ENCODE measurements around the gene CREBRF. TPM values are rescaled to one million over a fixed set of nuclear protein-coding genes. Genes with fewer than 3 reads are reported as not detected.
A peak's percentile ranks its signal among the peaks of the same experiment; 100 is the strongest.

The CREBRF gene
- 17.4 and 17.8 TPM in 2 replicates for total RNA-seq
- long read RNA-seq, partial matches to known transcripts: 8 of 13 reads
- long read RNA-seq, other reads (novel, unspliced or antisense): 4 of 13 reads

- H3K27ac Mint-ChIP-seq: peak within 1 kb of the TSS; percentile 98
- H3K4me3 Mint-ChIP-seq (ENCODE audit: low read depth): peak within 1 kb of the TSS; percentile 91
- H3K4me1 Mint-ChIP-seq (ENCODE audit: low read depth): peaks cover 18% of the 10 kb centered on the region
- no peak for TF ChIP-seq CTCF (IDR thresholded peaks at IDR 0.05; ENCODE audit: unreplicated experiment)
- no peaks in the 10 kb centered on the region for H3K9me3 Mint-ChIP-seq (ENCODE audit: low read depth)
- DNase-seq (ENCODE audit: low spot score, unreplicated experiment): peak; percentile 93
- H3K27me3 Mint-ChIP-seq: no peaks in the 10 kb centered on the region
- H3K36me3 Mint-ChIP-seq (ENCODE audit: insufficient read depth): peaks cover 4% of the 10 kb centered on the region
Measured at GRCh38 chr5:173055983-173056782, at the start of gene CREBRF. TSS of gene CREBRF (plus strand) at chr5:173056352. CDS start at chr5:173080776, 24,424 bp downstream.

GRCh38 chr5:173010021-173010420 is 46.1 kb upstream of the CREBRF start:
- H3K27ac Mint-ChIP-seq: peak overlapping the region; percentile 17
- no peak for TF ChIP-seq CTCF (IDR thresholded peaks at IDR 0.05; ENCODE audit: unreplicated experiment)
- DNase-seq (ENCODE audit: low spot score, unreplicated experiment): no peak
- no peak overlapping the region for H3K4me3 Mint-ChIP-seq (ENCODE audit: low read depth)
- no peaks in the 10 kb centered on the region for H3K27me3 Mint-ChIP-seq
- H3K4me1 Mint-ChIP-seq (ENCODE audit: low read depth): peaks cover 2% of the 10 kb centered on the region
- peaks cover 4% of the 10 kb centered on the region for H3K36me3 Mint-ChIP-seq (ENCODE audit: insufficient read depth)
- no peaks in the 10 kb centered on the region for H3K9me3 Mint-ChIP-seq (ENCODE audit: low read depth)

GRCh38 chr5:173010547-173011464 is 45.3 kb upstream of the CREBRF start:
- H3K27ac Mint-ChIP-seq: peak overlapping the region; percentile 85
- H3K4me3 Mint-ChIP-seq (ENCODE audit: low read depth): no peak overlapping the region
- H3K4me1 Mint-ChIP-seq (ENCODE audit: low read depth): peaks cover 3% of the 10 kb centered on the region
- no peaks in the 10 kb centered on the region for H3K27me3 Mint-ChIP-seq
- peak; percentile 50 for TF ChIP-seq CTCF (IDR thresholded peaks at IDR 0.05; ENCODE audit: unreplicated experiment)
- peak; percentile 19 for DNase-seq (ENCODE audit: low spot score, unreplicated experiment)
- H3K9me3 Mint-ChIP-seq (ENCODE audit: low read depth): no peaks in the 10 kb centered on the region
- peaks cover 4% of the 10 kb centered on the region for H3K36me3 Mint-ChIP-seq (ENCODE audit: insufficient read depth)

GRCh38 chr5:173011566-173011965 is 44.6 kb upstream of the CREBRF start:
- Mint-ChIP-seq H3K36me3 (ENCODE audit: insufficient read depth) (peaks cover 4% of the 10 kb centered on the region), H3K27ac (no peak overlapping the region), H3K4me3 (ENCODE audit: low read depth) (no peak overlapping the region), H3K4me1 (ENCODE audit: low read depth) (peaks cover 11% of the 10 kb centered on the region), H3K9me3 (ENCODE audit: low read depth) (no peaks in the 10 kb centered on the region), H3K27me3 (no peaks in the 10 kb centered on the region)
- DNase-seq (ENCODE audit: low spot score, unreplicated experiment): no peak
- TF ChIP-seq CTCF (IDR thresholded peaks at IDR 0.05; ENCODE audit: unreplicated experiment): no peak

GRCh38 chr5:173012882-173013281 is 43.3 kb upstream of the CREBRF start:
- no peaks in the 10 kb centered on the region for H3K9me3 Mint-ChIP-seq (ENCODE audit: low read depth)
- H3K27ac Mint-ChIP-seq: no peak overlapping the region
- no peak overlapping the region for H3K4me3 Mint-ChIP-seq (ENCODE audit: low read depth)
- TF ChIP-seq CTCF (IDR thresholded peaks at IDR 0.05; ENCODE audit: unreplicated experiment): no peak
- H3K36me3 Mint-ChIP-seq (ENCODE audit: insufficient read depth): peaks cover 4% of the 10 kb centered on the region
- H3K27me3 Mint-ChIP-seq: no peaks in the 10 kb centered on the region
- H3K4me1 Mint-ChIP-seq (ENCODE audit: low read depth): peaks cover 16% of the 10 kb centered on the region
- DNase-seq (ENCODE audit: low spot score, unreplicated experiment): no peak
